Lung (tissue), 12 donors: ENCODE results near the gene ARHGAP19. TPM values are rescaled to one million over a fixed set of nuclear protein-coding genes. Genes with fewer than 3 reads are reported as not detected.

Experiments used
- ATAC-seq: fragments of 200-7000 bp; cut with Tn5 transposase; one replicate; pipeline ENCODE4 v1.9.1; 2020; ENCODE audit warnings: moderate number of reproducible peaks; ENCODE audit not compliant: insufficient read depth, low FRiP score
- DNase-seq, 3 donors: peaks; one replicate each; pipeline ENCODE4 v3.0.0-alpha.2; 2013 to 2017
- H3K27ac ChIP-seq, 2 donors: one replicate each; pipeline ENCODE4 v1.5.1; 2013; ENCODE audit warnings: mild to moderate bottlenecking in 2 of 2, moderate library complexity in 2 of 2, control low read depth in 1 of 2, inconsistent platforms in 1 of 2, low read depth in 1 of 2, low read length in 1 of 2
- H3K27me3 ChIP-seq, 3 donors: one replicate each; pipeline ENCODE4 v1.5.1; 2013; ENCODE audit warnings: low read length in 2 of 3; ENCODE audit not compliant: control insufficient read depth in 3 of 3, insufficient read depth in 3 of 3
- H3K36me3 ChIP-seq, 4 donors: one replicate each; pipeline ENCODE4 v1.5.1; 2013; ENCODE audit warnings: low read length in 4 of 4, mild to moderate bottlenecking in 1 of 4, moderate library complexity in 1 of 4; ENCODE audit not compliant: control insufficient read depth in 4 of 4, insufficient read depth in 4 of 4
- H3K4me1 ChIP-seq, 5 donors: one replicate each; pipeline ENCODE4 v1.5.1; 2013; ENCODE audit warnings: low read length in 5 of 5, mild to moderate bottlenecking in 2 of 5, moderate library complexity in 1 of 5; ENCODE audit not compliant: control insufficient read depth in 5 of 5, insufficient read depth in 5 of 5
- H3K4me3 ChIP-seq: one replicate; pipeline ENCODE4 v1.5.1; 2013; ENCODE audit warnings: mild to moderate bottlenecking, control low read depth, moderate library complexity
- H3K9ac ChIP-seq, 2 donors: one replicate each; pipeline ENCODE4 v1.5.1; 2013; ENCODE audit warnings: low read length in 2 of 2, control low read depth in 1 of 2; ENCODE audit not compliant: insufficient read depth in 1 of 2
- H3K9me3 ChIP-seq, 4 donors: one replicate each; pipeline ENCODE4 v1.5.1; 2013; ENCODE audit warnings: low read length in 3 of 4, mild to moderate bottlenecking in 1 of 4, moderate library complexity in 1 of 4; ENCODE audit not compliant: control insufficient read depth in 4 of 4, insufficient read depth in 3 of 4
- CTCF ChIP-seq: IDR thresholded peaks from 2 replicates; pipeline ENCODE4 v1.5.1; 2012; ENCODE audit warnings: mild to moderate bottlenecking; ENCODE audit errors: control extremely low read depth, extremely low read depth
- WGBS, 2 donors: extraction: QIAGEN DNeasy Blood & Tissue Kit; methylation state at CpG; one replicate each; pipeline ENCODE4 v1.1.7; 2013; 5-methylcytosine and 5-hydroxymethylcytosine counted together
- polyA plus RNA-seq, 2 donors: library from polyadenylated mRNA; stranded (reverse); fragments of 200-250 nt; gene quantifications; one replicate each; pipeline ENCODE4 v1.2.1, GENCODE V29; 2013
- total RNA-seq, 2 donors: library from RNA; depleted of rRNA in 1 of 2; stranded (reverse); fragments of >200 nt in 1 of 2; gene quantifications; one replicate each; pipeline ENCODE4 v1.2.1, GENCODE V29; 2014 to 2021
- donor health status: control.
- donor health status: control.
- donor health status: Bipolar disorder and iron deficiency.
- donor health status: healthy.
- donor health status: DM: yes; HTN: yes; CAD: no.

Gene ARHGAP19
- total and polyA plus RNA-seq, 4 donors = 1.9 to 20.4 (median 8.5) TPM

DNA sequence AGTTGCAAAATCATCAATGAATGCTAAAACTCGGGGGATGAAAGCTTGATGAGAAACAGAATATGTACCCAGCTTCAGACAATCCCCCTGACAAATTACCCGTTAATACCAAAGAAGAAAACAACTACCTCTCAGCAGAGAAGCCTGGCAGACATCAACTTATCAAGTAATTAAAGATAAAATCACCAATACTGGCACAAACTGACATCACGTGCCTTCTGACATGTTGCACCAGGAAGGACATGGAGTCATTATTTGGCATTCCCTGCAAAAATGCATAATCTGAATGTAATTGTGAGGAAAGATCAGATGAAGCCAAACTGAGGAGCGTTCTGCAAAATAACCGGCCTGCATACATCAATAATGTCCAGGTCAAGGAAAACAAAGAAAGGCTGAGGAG, 114.4 kb downstream of the ARHGAP19 start:
- no peaks in the 10 kb centered on the region for H3K9me3 ChIP-seq
- peaks cover 0 to 4% (median 0%) of the 10 kb centered on the region in 3 donors for H3K27me3 ChIP-seq
- H3K4me3 ChIP-seq = no peak overlapping the region
- ATAC-seq (no peak), DNase-seq (peak; percentile 80 to 97 (median 96))
- TF ChIP-seq CTCF = no peak
- H3K9ac ChIP-seq = no peak overlapping the region
- H3K4me1 ChIP-seq = peaks cover 0 to 44% (median 6%) of the 10 kb centered on the region in 5 donors
- H3K36me3 ChIP-seq = no peaks in the 10 kb centered on the region
- 71 to 78% methylated on average over 5 of the region's 5 CpGs for WGBS, 2 donors
- H3K27ac ChIP-seq = no peak overlapping the region

GRCh38 chr10:97176226-97176625, 116.2 kb downstream of the ARHGAP19 start:
- no peak for ATAC-seq
- DNase-seq = no peak
- no peak for TF ChIP-seq CTCF
- Histone ChIP-seq H3K9ac (no peak overlapping the region), H3K27ac (no peak overlapping the region), H3K36me3 (no peaks in the 10 kb centered on the region), H3K4me3 (no peak overlapping the region), H3K27me3 (no peaks in the 10 kb centered on the region), H3K4me1 (peaks cover 0 to 52% (median 10%) of the 10 kb centered on the region in 5 donors), H3K9me3 (no peaks in the 10 kb centered on the region)
- 69 to 78% methylated on average over 5 of the region's 5 CpGs for whole genome bisulfite sequencing, 2 donors

DNA sequence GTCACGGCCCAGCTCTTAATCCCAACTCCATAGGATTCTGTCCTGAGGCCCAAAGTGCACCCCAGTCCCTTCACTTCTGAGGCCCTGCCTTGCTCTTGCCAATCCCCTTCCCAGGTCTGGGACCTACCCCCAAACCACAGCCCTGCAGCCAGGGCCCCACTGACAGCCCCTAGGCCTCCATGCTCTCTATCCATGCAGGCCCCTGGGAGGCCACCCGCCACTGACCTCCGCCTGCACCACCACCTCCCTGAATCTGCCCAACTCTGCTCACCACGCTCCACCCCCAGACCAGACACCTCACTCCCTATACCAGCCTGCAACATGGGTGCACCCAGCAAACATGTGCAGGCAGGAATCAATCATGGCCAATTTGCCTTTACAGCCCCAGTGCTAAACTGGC, 116.9 kb downstream of the ARHGAP19 start:
- 96% methylated on average over 4 of the region's 4 CpGs for WGBS, 2 donors
- TF ChIP-seq CTCF = no peak
- H3K27me3 ChIP-seq = no peaks in the 10 kb centered on the region

DNA sequence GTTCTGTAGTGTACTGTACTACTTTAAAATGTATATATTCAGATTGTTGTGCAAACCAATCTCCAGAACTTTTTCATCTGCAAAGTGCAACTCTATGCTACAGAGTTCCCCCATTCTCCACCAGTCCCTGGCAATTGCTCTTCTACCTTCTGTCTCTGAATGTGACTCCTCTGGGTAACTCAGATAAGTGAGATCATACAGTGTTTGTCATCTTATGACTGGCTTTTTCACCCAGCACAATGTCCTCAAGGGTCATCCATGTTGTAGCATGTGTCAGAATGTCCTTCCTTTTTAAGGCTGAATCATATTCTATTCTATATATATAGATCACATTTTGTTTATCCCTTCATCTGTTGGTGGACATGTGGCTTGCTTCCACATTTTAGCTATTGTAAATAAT, 117.5 kb downstream of the ARHGAP19 start:
- no peak for TF ChIP-seq CTCF
- no peaks in the 10 kb centered on the region for H3K36me3 ChIP-seq
- ATAC-seq = no peak
- H3K9ac ChIP-seq = no peak overlapping the region
- no peak overlapping the region for H3K27ac ChIP-seq
- peaks cover 0 to 58% (median 9%) of the 10 kb centered on the region in 5 donors for H3K4me1 ChIP-seq
- no peak for DNase-seq
- H3K9me3 ChIP-seq = no peaks in the 10 kb centered on the region
- no peaks in the 10 kb centered on the region for H3K27me3 ChIP-seq
- no peak overlapping the region for H3K4me3 ChIP-seq

More for the DNA sequence above, 116.9 kb downstream of the ARHGAP19 start:
- ATAC-seq (no peak), DNase-seq (no peak)
- H3K27ac ChIP-seq = no peak overlapping the region
- no peaks in the 10 kb centered on the region for H3K36me3 ChIP-seq
- peaks cover 0 to 58% (median 12%) of the 10 kb centered on the region in 5 donors for H3K4me1 ChIP-seq
- no peaks in the 10 kb centered on the region for H3K9me3 ChIP-seq
- H3K4me3 ChIP-seq = no peak overlapping the region
- H3K9ac ChIP-seq = no peak overlapping the region
